HG03135 (cell line): Measurements from ENCODE around the gene CTSO.
"Not testable (repeated sequence)": the region's sequence is repeated elsewhere in the genome, so short reads cannot be mapped to it uniquely, and the experiment has no call there.

Experiments used
- ATAC-seq: cut with Tn5 transposase; IDR thresholded peaks from one replicate; pipeline ENCODE4 v1.9.1; 2021; ENCODE audit warnings: mild to moderate bottlenecking, moderate library complexity; ENCODE audit not compliant: unreplicated experiment

Gene CTSO

DNA sequence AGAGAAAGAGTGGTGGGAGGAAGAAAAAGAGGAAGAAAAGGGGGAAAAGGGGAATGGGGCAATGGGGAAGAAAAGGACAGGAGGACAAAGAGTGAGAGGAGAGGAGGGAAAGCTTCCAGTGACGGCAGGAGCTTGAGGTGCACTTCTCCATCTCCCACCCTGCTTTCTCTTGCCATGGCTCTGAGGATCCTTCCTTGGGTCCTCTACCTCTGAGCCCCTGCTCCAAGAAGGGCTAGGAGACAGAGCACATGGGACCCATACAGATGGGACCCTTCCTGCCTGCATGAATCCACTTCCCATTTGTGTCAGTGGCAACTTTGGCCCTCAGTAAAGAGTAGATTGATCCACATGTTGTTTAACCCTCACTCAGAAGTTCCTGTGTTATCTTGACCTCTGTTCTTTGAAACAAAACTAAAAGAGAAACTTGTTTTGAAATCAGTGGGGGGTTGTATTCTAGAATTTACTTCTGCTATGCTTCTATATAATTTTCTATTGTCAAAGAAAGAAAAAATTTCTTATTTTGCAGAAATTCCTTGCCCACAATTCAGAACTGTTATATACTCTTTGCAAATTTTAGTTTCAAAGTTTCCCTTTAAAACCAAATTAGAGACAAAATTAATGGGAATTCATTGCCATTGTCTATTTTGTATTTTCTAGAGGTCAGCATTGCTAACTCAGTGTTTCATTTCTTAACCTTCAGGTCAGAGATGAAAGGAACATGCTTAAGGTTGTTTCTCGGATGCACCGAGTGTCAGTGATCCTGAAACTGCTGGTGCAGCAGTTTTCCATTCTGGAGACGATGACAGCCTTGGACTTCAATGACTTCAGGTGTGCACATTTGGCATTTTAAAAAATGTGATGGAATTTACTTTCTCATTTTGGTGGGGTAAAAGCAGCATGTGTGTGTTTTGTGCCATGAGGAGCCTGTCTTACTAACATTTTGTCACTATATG, 45.2 kb downstream of the CTSO start:
- ATAC-seq, result peak; percentile 68

DNA sequence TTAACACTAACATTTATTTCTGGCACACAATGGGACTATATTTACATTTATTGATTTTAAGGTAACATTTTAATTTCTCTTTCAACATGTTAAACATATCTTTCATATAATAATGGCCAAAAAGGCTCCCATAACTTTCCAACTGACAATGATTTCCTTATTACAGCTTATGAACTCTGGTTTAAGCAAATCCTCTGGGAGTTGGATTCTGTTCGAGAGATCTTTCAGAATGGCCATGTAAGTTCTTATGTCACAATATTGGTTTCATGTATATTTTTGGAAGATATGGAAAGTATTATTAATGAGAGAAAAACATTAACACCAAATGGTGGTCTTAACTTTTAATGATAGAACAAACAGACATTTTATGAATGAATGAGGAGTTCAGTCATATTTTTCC, 46.1 kb downstream of the CTSO start:
- ATAC-seq, result no peak

DNA sequence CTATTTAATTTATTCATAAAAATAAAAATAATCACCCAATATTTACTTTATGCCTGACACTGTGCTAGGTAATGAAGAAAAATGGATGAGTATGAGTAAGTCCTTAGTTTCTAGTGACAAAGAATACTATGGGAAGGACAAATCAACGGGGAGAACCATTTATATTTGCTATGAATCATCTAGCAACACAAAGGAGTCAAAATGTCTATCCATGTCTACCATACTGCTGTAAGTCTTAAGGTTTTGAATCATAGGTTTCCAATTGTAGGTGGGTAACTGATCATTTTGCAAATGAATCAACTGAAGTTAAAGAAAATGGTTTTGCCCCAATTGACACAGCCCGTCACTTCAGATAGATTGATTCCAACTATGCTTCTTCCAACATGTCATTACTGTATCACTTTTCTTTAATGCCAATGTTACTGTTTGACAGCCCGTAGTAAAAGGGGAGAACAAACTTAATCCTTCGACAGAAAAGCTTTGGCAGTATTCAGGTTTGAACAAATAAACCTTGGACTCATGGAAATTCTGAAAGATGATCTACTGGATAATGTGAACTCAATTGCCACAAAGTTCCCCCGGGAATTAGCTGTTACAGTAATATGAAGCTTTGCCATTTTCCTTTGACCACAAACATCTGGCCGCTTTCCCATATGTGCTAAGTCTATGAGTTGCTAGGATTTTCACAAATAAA, 47.0 kb downstream of the CTSO start:
- no peak for ATAC-seq

DNA sequence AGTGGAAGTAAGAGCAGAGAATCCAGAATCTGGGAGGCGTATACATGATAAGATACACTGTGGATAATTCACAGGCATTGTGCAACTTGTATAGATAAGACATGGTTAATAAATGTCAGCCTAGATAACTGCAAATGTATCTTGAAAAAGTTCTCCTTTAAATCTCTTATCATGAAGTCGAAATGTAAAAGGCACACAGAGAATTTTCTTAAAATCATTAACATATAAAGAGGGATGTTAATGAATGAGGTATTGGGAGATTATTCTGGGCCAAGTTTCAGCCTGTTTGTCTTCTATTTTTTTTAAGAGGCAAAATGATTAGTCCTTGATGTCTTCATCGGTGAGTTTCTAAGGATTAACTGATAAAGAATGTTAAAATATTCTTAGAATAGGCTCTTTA, 49.3 kb downstream of the CTSO start:
- no peak for ATAC-seq

DNA sequence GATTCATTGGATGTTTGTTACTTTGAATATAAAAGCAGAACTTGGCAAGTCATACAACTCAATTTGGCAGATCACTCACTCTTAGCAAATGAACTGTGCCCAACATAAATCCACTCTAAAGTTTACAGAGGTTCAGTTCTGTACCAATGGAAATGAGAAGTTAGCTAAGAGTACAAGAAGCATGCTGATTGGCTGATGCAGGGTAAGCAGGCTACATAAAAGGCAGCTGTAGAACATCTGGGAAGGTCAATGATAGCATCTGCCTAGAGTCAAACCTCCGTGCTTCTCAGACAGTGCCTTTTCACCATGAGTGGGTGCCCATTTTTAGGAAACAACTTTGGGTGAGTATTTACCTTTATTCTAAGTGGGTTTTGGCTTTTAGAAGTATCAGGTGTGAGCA, 50.2 kb downstream of the CTSO start, which contains the start of gene TDO2:
TSS of gene TDO2 (plus strand) at position 244 of the 400 bp plus-strand sequence. CDS start at position 307, 63 bp downstream.
- no peak for ATAC-seq

DNA sequence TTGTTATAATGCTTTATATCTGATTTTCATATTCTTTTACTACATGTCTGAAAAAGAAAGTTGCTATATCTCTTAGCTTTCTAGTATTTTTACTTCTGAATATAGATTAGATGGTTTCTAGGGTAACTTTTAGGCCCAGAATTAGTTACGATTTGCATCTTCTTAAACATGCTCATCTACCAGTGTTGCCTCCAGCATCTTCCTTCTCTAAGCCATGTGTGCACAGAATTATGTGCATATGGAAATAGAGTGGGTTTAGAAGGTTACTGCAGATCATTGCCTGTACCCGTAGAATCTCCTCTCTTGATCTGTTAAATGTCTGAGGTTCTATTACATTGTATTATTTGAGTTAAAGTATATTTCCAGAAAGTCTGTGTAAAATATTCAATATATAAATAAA, 52.7 kb downstream of the CTSO start:
- no peak for ATAC-seq

DNA sequence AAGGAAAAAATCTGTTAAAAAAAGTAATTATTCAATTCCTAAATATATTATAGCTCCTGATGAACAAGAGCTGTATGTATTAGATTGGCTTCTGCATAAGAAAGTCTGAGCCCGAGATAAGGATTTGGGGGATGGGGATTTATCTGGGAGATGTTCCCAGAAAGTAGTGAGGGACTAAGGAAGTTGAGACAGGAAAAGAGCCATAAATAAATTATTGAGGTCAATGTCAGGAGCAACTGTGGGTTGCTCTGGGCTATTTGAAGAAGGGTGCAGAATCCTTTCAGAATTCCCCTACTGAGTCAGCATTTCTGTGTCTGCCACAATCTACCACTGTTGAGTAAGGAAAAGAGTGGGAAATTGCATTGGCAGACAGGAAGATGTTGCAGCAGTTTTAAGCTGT, 53.3 kb downstream of the CTSO start:
- ATAC-seq, result no peak

DNA sequence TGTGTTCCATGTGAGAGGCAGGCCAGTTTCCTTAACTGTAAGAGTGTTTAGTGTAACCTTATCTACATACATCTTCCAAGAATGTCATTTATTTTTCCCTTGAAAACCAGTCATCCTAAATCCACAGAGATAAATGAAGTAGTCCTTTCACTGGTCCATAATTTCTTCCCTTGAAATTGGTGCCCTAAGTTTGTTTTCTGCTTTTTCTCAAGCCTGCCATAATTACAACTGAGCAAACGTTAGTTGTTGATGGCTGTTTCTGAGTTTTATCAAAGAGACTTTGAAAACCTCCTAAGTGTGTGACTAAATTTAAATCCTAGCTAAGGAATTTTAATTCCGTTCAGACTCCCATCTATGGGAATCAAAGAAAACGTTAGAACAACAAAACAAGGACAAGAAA, 53.8 kb downstream of the CTSO start:
- ATAC-seq, result no peak

DNA sequence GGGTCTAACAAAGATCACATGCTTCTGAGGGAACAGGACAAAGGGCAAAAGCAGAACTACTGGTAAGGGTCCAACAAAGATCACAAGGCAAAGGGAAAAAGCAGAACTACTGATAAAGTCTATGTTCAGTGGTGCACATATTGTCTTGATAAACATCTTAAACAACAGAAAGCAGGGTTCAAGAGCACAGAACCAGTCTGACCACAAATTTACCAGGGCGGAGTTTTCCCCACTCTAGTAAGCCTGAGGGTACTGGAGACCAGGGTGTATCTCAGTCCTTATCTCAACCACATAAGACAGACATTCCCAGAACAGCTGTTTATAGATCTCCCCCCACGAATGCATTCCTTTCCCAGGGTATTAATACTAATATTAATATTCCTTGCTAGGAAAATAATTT, 55.3 kb downstream of the CTSO start:
- ATAC-seq, result not testable (repeated sequence)

DNA sequence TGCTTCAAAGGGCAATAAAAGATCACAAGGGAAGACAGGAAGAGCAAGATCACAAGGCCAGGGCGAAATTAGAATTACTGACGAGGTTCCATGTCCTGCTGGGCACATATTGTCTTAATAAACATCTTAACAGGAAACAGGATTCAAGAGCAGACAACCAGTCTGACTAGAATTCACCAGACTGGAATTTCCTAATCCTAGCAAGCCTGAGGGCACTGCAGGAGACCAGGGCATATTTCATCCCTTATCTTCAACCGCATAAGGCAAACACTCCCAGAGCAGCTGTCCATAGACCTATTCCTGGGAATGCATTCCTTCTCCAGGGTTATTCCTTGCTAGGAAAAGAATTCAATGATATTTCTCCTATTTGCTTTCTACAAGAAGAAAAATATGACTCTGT, 62.6 kb downstream of the CTSO start:
- no peak for ATAC-seq

DNA sequence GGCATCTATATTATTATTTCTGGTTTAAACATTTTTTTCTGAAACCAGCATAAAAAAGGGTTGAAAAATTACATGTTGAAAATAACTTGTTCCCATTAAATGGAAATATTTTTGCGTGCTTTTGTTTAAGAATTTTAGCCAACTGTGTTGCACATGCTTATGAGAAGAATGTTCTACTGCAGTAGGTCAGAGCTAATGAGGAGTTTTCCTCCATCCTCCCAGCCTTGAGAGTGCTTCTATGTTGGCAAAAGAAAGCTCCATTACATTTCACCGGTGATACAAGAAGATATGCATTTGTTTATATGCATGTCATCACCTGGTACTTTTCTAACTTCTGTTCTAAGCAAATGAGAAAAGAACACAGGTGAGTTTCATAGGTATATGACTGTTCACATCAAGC, 63.7 kb downstream of the CTSO start:
- ATAC-seq, result no peak

DNA sequence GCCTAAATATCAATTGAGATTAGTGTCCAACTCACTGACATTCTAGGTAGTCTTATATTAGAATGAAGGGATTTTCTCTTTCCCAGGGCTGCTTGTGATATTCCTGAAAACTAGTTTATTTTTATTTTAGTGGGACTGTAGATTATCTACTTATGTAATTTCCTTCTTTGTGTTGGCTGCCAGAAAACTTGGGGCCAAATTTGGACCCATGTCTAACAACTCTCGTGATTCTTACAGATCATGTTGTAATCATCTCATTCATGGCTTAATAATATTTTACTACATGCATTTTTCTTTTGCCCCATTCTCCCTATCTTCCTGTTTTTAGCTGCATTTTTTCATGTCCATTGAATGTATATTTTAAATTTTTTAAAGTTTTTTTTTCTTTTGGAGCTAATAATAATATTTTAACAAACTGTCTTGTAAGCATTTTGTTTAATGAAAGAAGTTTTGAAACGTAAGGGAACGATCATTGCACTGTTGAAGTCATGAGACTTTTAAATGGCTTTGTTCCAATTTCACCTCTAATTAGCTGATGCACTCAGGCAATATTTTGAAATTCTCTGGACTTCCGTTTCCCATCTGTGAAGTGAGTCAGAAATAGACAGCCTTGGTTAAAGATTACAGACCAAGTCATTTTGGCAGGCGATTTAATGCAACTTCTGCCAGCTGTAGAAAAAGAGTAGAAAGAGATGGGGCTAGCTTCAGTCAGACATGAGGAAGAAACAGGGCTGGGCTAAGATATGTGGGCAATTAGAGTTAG, 64.5 kb downstream of the CTSO start:
- peak; percentile 97 for ATAC-seq

DNA sequence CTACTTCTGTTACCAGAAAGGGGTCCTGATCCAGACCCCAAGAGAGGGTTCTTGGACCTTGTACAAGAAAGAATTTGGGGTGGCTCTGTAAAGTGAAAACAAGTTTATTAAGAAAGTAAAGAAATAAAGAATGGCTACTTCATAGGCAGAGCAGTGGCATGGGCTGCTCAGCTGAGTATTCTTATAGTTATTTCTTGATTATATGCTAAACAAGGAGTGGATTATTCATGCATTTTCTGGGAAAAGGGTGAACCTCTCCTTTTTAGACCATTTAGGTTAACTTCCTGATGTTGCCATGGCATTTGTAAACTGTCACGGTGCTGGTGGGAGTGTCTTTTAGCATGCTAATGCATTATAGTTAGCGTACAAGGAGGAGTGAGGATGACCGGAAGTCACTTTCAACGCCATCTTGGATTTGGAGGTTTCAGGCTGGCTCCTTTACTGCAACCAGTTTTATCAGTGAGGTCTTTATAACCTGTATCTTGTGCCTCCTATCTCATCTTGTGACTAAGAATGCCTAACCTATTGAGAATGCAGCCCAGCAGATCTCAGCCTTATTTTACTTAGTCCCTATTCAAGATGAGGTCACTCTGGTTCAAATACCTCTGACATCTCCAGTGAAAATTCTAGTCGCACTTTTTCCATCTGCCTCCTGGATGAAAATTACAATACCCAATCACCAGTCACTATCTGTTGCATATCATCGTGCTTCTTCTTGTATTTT, 65.7 kb downstream of the CTSO start:
- no peak for ATAC-seq

DNA sequence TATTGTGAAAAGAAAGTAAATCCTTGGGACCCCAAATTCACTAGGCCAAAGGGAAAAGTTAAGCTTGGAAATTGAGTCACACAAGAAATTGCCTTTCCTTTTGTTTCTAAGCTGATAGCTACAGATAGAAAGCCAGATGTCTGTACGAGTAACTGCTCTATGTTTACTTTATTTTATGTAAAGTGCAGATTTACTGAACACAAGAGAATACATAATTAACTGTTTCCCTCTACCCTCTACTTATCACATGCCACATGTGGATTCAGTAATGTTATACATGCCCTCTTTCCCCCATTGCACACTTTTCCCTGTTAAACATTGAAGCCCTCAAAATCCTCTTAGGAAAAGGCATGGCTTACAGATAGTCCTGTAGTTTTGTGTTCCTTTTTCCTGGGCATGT, 66.6 kb downstream of the CTSO start:
- ATAC-seq, result no peak

DNA sequence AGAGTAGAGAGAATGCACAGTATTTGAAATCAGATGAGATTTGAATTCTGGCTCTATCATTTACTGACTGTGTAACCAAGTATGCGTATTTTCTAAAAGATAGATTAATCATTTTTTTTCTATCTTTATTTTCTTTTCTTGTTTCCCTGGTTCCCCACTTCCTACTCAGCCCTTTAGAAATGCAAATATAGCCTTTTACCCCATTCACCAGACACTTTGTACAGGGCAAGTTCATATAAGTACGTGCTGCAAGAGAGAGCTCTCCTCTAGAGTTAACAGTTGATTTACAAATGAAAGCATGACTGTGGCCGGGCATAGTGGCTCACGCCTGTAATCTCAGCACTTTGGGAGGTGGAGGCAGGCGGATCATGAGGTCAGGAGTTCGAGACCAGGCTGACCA, 68.0 kb downstream of the CTSO start:
- ATAC-seq, result no peak

DNA sequence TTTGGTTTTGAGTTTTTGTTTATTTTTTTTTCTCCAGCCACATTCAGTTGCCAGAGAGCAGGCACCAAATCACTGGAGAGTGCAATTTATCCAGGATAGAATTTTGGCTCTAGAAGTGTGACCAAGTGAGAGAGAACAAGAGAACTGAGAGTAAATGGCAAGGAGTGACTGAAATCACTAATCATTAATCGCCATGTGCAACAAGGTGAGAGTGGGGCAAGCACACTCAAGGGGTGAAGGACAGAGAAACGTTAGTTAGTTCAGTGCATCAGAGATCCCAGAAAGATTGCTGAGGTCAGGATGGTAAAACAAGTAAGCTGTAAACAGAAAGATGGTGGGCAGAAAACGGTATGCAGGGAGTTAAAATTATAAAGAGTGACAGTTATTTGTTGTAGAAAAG, 69.8 kb downstream of the CTSO start:
- no peak for ATAC-seq

DNA sequence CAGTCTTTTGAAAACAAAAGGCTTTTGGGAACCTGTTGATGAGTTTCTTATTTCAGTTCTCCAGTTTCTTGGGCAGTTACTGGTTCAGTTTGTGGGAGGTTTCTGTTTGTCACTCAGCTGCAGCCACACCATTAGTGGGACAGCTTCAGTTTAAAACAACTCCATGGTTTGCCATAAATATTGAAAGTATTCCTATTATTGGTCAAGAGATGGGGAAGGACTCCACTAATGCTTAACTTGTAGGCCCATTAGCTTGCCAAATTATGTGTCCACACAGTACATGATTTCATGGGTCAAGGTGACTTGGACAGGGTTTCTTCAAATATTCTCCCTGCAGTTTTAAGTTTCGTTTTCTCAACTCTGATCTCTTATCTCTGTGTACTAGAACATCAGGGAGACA, 72.1 kb downstream of the CTSO start:
- no peak for ATAC-seq

DNA sequence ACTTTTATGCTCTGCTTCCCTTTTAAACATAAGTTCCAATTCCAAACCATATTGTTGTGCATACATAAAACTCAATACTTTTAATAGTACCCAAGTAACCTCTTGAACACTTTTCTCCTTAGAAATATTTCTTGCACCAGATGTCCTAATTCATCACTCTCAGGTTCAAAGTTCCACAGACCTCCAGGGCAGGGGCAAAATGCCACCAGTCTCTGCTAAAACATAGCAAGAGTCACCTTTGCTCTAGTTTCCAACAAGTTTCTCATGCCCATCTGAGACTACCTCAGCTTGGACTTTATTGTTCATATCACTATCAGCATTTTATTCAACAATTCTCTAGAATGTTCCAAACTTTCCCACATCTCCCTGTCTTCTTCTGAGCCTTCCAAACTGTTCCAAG, 73.9 kb downstream of the CTSO start:
- ATAC-seq, result no peak

DNA sequence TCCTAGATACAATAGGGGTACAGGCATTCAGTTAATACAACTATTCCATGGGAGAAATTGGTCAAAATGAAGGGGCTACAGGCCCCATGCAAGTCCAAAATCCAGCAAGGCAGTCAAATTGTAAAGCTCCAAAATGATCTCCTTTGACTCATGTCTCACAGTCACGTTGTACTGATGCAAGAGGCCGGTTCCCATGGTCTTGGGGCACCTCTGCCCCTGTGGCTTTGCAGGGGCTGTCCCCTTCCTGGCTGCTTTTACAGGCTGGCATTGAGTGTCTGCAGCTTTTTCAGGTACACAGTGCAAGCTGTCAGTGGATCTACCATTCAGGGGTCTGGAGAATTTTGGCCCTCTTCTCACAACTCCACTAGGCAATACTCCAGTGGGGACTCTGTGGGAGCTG, 75.1 kb downstream of the CTSO start:
- ATAC-seq, result no peak

DNA sequence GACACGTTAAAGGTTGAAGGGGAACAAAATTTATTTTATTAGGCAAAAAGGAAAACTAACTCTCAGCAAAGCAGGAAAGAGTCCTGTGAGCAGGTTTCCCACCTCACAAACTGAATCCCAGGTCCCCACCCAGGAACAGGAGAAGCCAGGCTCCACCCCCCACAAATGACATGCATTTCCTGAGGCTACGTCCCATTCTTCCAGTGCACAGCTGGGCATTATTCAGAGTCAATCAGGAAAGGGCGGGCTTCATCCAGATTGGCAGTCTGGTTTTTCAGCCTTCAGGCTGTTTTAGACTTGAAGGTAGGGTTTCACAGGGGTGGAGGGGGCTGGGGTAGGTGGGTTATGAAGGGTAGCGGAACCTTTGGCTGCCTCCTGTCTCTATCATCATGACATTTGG, 75.7 kb downstream of the CTSO start:
- no peak for ATAC-seq

DNA sequence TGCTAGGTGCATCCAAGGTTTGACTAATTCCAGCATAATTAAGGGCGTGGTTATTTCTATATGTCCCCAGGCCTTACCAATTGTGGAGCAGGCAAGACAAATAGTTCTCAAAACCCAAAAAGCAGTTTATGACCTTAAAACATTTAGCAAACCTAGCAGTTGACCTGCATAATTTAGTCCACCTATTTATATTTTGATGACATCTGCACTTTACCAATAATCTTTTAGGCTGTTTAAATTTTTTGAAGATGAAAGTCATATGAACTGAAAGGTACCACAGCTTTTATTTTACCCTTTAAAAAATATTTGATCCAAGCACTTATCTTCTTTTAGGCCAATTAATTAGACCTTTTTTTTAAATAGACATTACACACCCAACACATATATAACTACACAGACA, 77.8 kb downstream of the CTSO start:
- no peak for ATAC-seq
